Measurements from ENCODE around the gene FIBCD1. TPM values are rescaled to one million over a fixed set of nuclear protein-coding genes. Genes with fewer than 3 reads are reported as not detected.

FIBCD1 gene
- total RNA-seq, 1 experiment from 2014 or later: 6.6 TPM

- TF ChIP-seq ZNF423 (CRISPR knock-in tag; IDR thresholded peaks at IDR 0.05) (no peak), CDX4 (CRISPR knock-in tag; IDR thresholded peaks at IDR 0.05; ENCODE audit: borderline replicate concordance) (no peak), ZNF512 (CRISPR knock-in tag; IDR thresholded peaks at IDR 0.05; ENCODE audit: borderline replicate concordance) (no peak), ATF2 (CRISPR knock-in tag; IDR thresholded peaks at IDR 0.05; ENCODE audit: borderline replicate concordance, low read depth) (no peak), OVOL2 (CRISPR knock-in tag; IDR thresholded peaks at IDR 0.05; ENCODE audit: borderline replicate concordance) (no peak), NFE2L1 (CRISPR knock-in tag; IDR thresholded peaks at IDR 0.05) (no peak), AFF4 (CRISPR knock-in tag; IDR thresholded peaks at IDR 0.05; ENCODE audit: borderline replicate concordance) (no peak), CTCF (IDR thresholded peaks at IDR 0.05) (no peak), JUN (CRISPR knock-in tag; IDR thresholded peaks at IDR 0.05) (no peak), CBFB (CRISPR knock-in tag; IDR thresholded peaks at IDR 0.05; ENCODE audit: low read depth) (no peak), E2F4 (CRISPR knock-in tag; IDR thresholded peaks at IDR 0.05; ENCODE audit: borderline replicate concordance, low read depth) (no peak), ZNF532 (CRISPR knock-in tag; IDR thresholded peaks at IDR 0.05; ENCODE audit: borderline replicate concordance) (no peak), TEAD1 (CRISPR knock-in tag; IDR thresholded peaks at IDR 0.05) (no peak), AR (CRISPR knock-in tag; IDR thresholded peaks at IDR 0.05) (no peak), CREM (CRISPR knock-in tag; IDR thresholded peaks at IDR 0.05) (no peak), ZNF121 (CRISPR knock-in tag; IDR thresholded peaks at IDR 0.05) (no peak), ZNF263 (CRISPR knock-in tag; IDR thresholded peaks at IDR 0.05; ENCODE audit: low read depth) (no peak), ELF4 (CRISPR knock-in tag; IDR thresholded peaks at IDR 0.05; ENCODE audit: low read depth) (no peak)
Measured at GRCh38 chr9:130893341-130894101, 45.5 kb downstream of the FIBCD1 start (continued).
